ENCODE results near the gene WHAMM. TPM values are rescaled to one million over a fixed set of nuclear protein-coding genes. Genes with fewer than 3 reads are reported as not detected.

WHAMM gene
- total and polyA plus RNA-seq, 3 experiments from 2014 or later: 6.6 to 9.7 (median 9.3) TPM

- Histone ChIP-seq H3K27me3 (ENCODE audit: insufficient read depth, low read length, poor library complexity, severe bottlenecking) (no peaks in the 10 kb centered on the region), H3K27ac (ENCODE audit: low read depth, low read length) (no peak overlapping the region), H3K9me3 (ENCODE audit: low read length) (no peaks in the 10 kb centered on the region), H3K4me3 (ENCODE audit: low read length) (no peak overlapping the region), H3K4me1 (ENCODE audit: insufficient read depth, low read length) (no peaks in the 10 kb centered on the region), H3K36me3 (ENCODE audit: insufficient read depth, low read length) (no peaks in the 10 kb centered on the region)
- ChIA-PET POLR2A (no interaction called here), CTCF (no interaction called here)
- Mint-ChIP-seq H3K27ac (no peak overlapping the region), H3K4me1 (peaks cover 0 to 8% (median 7%) of the 10 kb centered on the region in 3 donors), H3K36me3 (no peaks in the 10 kb centered on the region), H3K9me3 (peaks cover 0 to 5% (median 0%) of the 10 kb centered on the region in 5 donors), H3K4me3 (no peak overlapping the region), H3K27me3 (no peaks in the 10 kb centered on the region)
- no peak for DNase-seq
These were observed 37.2 kb downstream of the WHAMM start for GRCh38 chr15:82846621-82847020.

- H3K4me3 Mint-ChIP-seq: no peak overlapping the region
- ChIA-PET CTCF (no interaction called here), POLR2A (no interaction called here)
- H3K4me1 ChIP-seq (ENCODE audit: insufficient read depth, low read length): no peaks in the 10 kb centered on the region
- H3K27ac Mint-ChIP-seq: peak overlapping the region in 1 of 8 donors; percentile 14
- H3K27ac ChIP-seq (ENCODE audit: low read depth, low read length): no peak overlapping the region
- no peaks in the 10 kb centered on the region for H3K27me3 Mint-ChIP-seq
- peaks cover 0 to 2% (median 0%) of the 10 kb centered on the region in 5 donors for H3K9me3 Mint-ChIP-seq
- H3K4me3 ChIP-seq (ENCODE audit: low read length): no peak overlapping the region
- peaks cover 0 to 8% (median 7%) of the 10 kb centered on the region in 3 donors for H3K4me1 Mint-ChIP-seq
- H3K27me3 ChIP-seq (ENCODE audit: insufficient read depth, low read length, poor library complexity, severe bottlenecking): no peaks in the 10 kb centered on the region
- no peak for DNase-seq
- H3K36me3 Mint-ChIP-seq: no peaks in the 10 kb centered on the region
- no peaks in the 10 kb centered on the region for H3K9me3 ChIP-seq (ENCODE audit: low read length)
- H3K36me3 ChIP-seq (ENCODE audit: insufficient read depth, low read length): no peaks in the 10 kb centered on the region
These were observed 38.3 kb downstream of the WHAMM start for GRCh38 chr15:82847703-82848102.

GRCh38 chr15:82848241-82848993, 39.0 kb downstream of the WHAMM start:
- Histone ChIP-seq H3K27ac (ENCODE audit: low read depth, low read length) (no peak overlapping the region), H3K4me3 (ENCODE audit: low read length) (no peak overlapping the region), H3K27me3 (ENCODE audit: insufficient read depth, low read length, poor library complexity, severe bottlenecking) (no peaks in the 10 kb centered on the region), H3K4me1 (ENCODE audit: insufficient read depth, low read length) (no peaks in the 10 kb centered on the region), H3K36me3 (ENCODE audit: insufficient read depth, low read length) (no peaks in the 10 kb centered on the region), H3K9me3 (ENCODE audit: low read length) (no peaks in the 10 kb centered on the region)
- Mint-ChIP-seq H3K36me3 (no peaks in the 10 kb centered on the region), H3K27ac (peak overlapping the region in 1 of 8 donors; percentile 47), H3K4me1 (peaks cover 0 to 8% (median 7%) of the 10 kb centered on the region in 3 donors), H3K4me3 (no peak overlapping the region), H3K27me3 (peaks cover 0 to 2% of the 10 kb centered on the region in 2 donors), H3K9me3 (peaks cover 0 to 2% (median 0%) of the 10 kb centered on the region in 5 donors)
- ChIA-PET POLR2A (no interaction called here), CTCF (no interaction called here)
- DNase-seq: no peak

- Histone ChIP-seq H3K36me3 (ENCODE audit: insufficient read depth, low read length) (no peaks in the 10 kb centered on the region), H3K4me1 (ENCODE audit: insufficient read depth, low read length) (no peaks in the 10 kb centered on the region), H3K9me3 (ENCODE audit: low read length) (no peaks in the 10 kb centered on the region), H3K4me3 (ENCODE audit: low read length) (no peak overlapping the region), H3K27me3 (ENCODE audit: insufficient read depth, low read length, poor library complexity, severe bottlenecking) (no peaks in the 10 kb centered on the region), H3K27ac (ENCODE audit: low read depth, low read length) (peak overlapping the region; percentile 14)
- H3K36me3 Mint-ChIP-seq: no peaks in the 10 kb centered on the region
- H3K4me3 Mint-ChIP-seq: no peak overlapping the region
- H3K27me3 Mint-ChIP-seq: peaks cover 0 to 2% of the 10 kb centered on the region in 2 donors
- H3K9me3 Mint-ChIP-seq: no peaks in the 10 kb centered on the region
- ChIA-PET POLR2A (no interaction called here), CTCF (interaction anchor here (1.5 kb wide), 1 partner anchor 41 kb away, joined by 4 read pairs; no protein-coding TSS in a partner anchor)
- H3K27ac Mint-ChIP-seq: peak overlapping the region in 2 of 8 donors; percentile 66 to 67
- DNase-seq: peak in 1 of 5 donors; percentile 39
- peaks cover 0 to 5% (median 5%) of the 10 kb centered on the region in 3 donors for H3K4me1 Mint-ChIP-seq
These were observed 40.4 kb downstream of the WHAMM start for GRCh38 chr15:82849556-82850512.

- H3K27ac ChIP-seq (ENCODE audit: low read depth, low read length): no peak overlapping the region
- H3K9me3 ChIP-seq (ENCODE audit: low read length): no peaks in the 10 kb centered on the region
- Mint-ChIP-seq H3K36me3 (no peaks in the 10 kb centered on the region), H3K27me3 (peaks cover 0 to 2% of the 10 kb centered on the region in 2 donors), H3K4me3 (no peak overlapping the region), H3K4me1 (peaks cover 0 to 2% (median under 1%) of the 10 kb centered on the region in 3 donors), H3K9me3 (no peaks in the 10 kb centered on the region), H3K27ac (no peak overlapping the region)
- H3K27me3 ChIP-seq (ENCODE audit: insufficient read depth, low read length, poor library complexity, severe bottlenecking): no peaks in the 10 kb centered on the region
- ChIA-PET POLR2A (no interaction called here), CTCF (interaction anchor here (1.5 kb wide), 1 partner anchor 42 kb away, joined by 4 read pairs; no protein-coding TSS in a partner anchor)
- H3K4me3 ChIP-seq (ENCODE audit: low read length): no peak overlapping the region
- no peaks in the 10 kb centered on the region for H3K4me1 ChIP-seq (ENCODE audit: insufficient read depth, low read length)
- no peaks in the 10 kb centered on the region for H3K36me3 ChIP-seq (ENCODE audit: insufficient read depth, low read length)
- DNase-seq: no peak
These were observed 41.3 kb downstream of the WHAMM start for GRCh38 chr15:82850731-82851130.

- DNase-seq: no peak
- peaks cover 0 to 2% of the 10 kb centered on the region in 2 donors for H3K27me3 Mint-ChIP-seq
- Histone ChIP-seq H3K9me3 (ENCODE audit: low read length) (no peaks in the 10 kb centered on the region), H3K36me3 (ENCODE audit: insufficient read depth, low read length) (no peaks in the 10 kb centered on the region), H3K27me3 (ENCODE audit: insufficient read depth, low read length, poor library complexity, severe bottlenecking) (no peaks in the 10 kb centered on the region), H3K4me1 (ENCODE audit: insufficient read depth, low read length) (no peaks in the 10 kb centered on the region), H3K4me3 (ENCODE audit: low read length) (no peak overlapping the region), H3K27ac (ENCODE audit: low read depth, low read length) (no peak overlapping the region)
- H3K4me1 Mint-ChIP-seq: peaks cover 0 to 7% (median 6%) of the 10 kb centered on the region in 3 donors
- no peak overlapping the region for H3K4me3 Mint-ChIP-seq
- no peak overlapping the region for H3K27ac Mint-ChIP-seq
- no peaks in the 10 kb centered on the region for H3K9me3 Mint-ChIP-seq
- ChIA-PET POLR2A (no interaction called here), CTCF (interaction anchor here (1.5 kb wide), 1 partner anchor 43 kb away, joined by 4 read pairs; no protein-coding TSS in a partner anchor)
- H3K36me3 Mint-ChIP-seq: no peaks in the 10 kb centered on the region
These were observed 42.0 kb downstream of the WHAMM start for GRCh38 chr15:82851306-82851850.

GRCh38 chr15:82851981-82852511, 42.6 kb downstream of the WHAMM start:
- Histone ChIP-seq H3K36me3 (ENCODE audit: insufficient read depth, low read length) (no peaks in the 10 kb centered on the region), H3K9me3 (ENCODE audit: low read length) (no peaks in the 10 kb centered on the region), H3K4me3 (ENCODE audit: low read length) (no peak overlapping the region), H3K27ac (ENCODE audit: low read depth, low read length) (no peak overlapping the region), H3K27me3 (ENCODE audit: insufficient read depth, low read length, poor library complexity, severe bottlenecking) (no peaks in the 10 kb centered on the region), H3K4me1 (ENCODE audit: insufficient read depth, low read length) (no peaks in the 10 kb centered on the region)
- ChIA-PET CTCF (no interaction called here), POLR2A (no interaction called here)
- peak overlapping the region in 1 of 8 donors; percentile 11 for H3K27ac Mint-ChIP-seq
- H3K9me3 Mint-ChIP-seq: no peaks in the 10 kb centered on the region
- H3K4me3 Mint-ChIP-seq: no peak overlapping the region
- H3K36me3 Mint-ChIP-seq: no peaks in the 10 kb centered on the region
- peaks cover 0 to 7% (median 6%) of the 10 kb centered on the region in 3 donors for H3K4me1 Mint-ChIP-seq
- H3K27me3 Mint-ChIP-seq: peaks cover 0 to 2% of the 10 kb centered on the region in 2 donors
- no peak for DNase-seq

All from CD8-positive, alpha-beta memory T cell (primary cell).